Endothelial cell of umbilical vein (primary cell): ENCODE data around the gene FRA10AC1. TPM values are rescaled to one million over a fixed set of nuclear protein-coding genes. Genes with fewer than 3 reads are reported as not detected.

Source experiments
- BruUV-seq: library from RNA; stranded (reverse); fragments of 400-500 nt; replicated peaks from 2 replicates; lab custom pipeline; 2021; lab: Mats Ljungman, UMichigan
- CTCF ChIA-PET: fragments of 300-600, 350-600 bp; sonication (Branson Sonifier 250); formaldehyde crosslinking; loops from one replicate; lab custom pipeline; 2021; ENCODE audit warnings: antibody characterized with exemption, inconsistent platforms; lab: Charles Lee
- POLR2A ChIA-PET: fragments of 300-600, 350-600 bp; sonication (Branson Sonifier 250); formaldehyde crosslinking; loops from one replicate; lab custom pipeline; 2021; ENCODE audit warnings: antibody characterized with exemption, inconsistent platforms; lab: Charles Lee
- DNase-seq: peaks from one replicate; pipeline ENCODE4 v3.0.0-alpha.2; 2011; ENCODE audit warnings: low read depth, low spot score
- FAIRE-seq: peaks from 2 replicates; lab custom pipeline; 2011; peaks lifted over from hg19 to GRCh38; lab: Jason Lieb, UNC
- H2AFZ ChIP-seq: 2 replicates; pipeline ENCODE4 v1.6.0; 2012; ENCODE audit warnings: low read depth, low read length, control low read depth, inconsistent platforms
- H3K27ac ChIP-seq: 2 replicates; pipeline ENCODE4 v1.5.1; 2011; ENCODE audit warnings: low read depth, mild to moderate bottlenecking, control low read depth, low read length, moderate library complexity; ENCODE audit not compliant: insufficient read depth
- H3K27me3 ChIP-seq, 2 experiments: 2 replicates each; pipeline versions ENCODE4 v1.6.0 to v1.6.1; 2011; ENCODE audit warnings: low read length in 2 of 2, mixed read lengths in 1 of 2; ENCODE audit not compliant: control insufficient read depth in 2 of 2, insufficient read depth in 2 of 2
- H3K36me3 ChIP-seq, 2 experiments: 2 replicates in 1 of 2; 3 replicates in 1 of 2; pipeline ENCODE4 v1.5.1; 2011; ENCODE audit warnings: low read length in 2 of 2, mild to moderate bottlenecking in 1 of 2, moderate library complexity in 1 of 2; ENCODE audit not compliant: control insufficient read depth in 2 of 2, insufficient read depth in 2 of 2; ENCODE audit errors: extremely low read depth in 1 of 2
- H3K4me1 ChIP-seq: 3 replicates; pipeline ENCODE4 v1.5.1; 2011; ENCODE audit warnings: mild to moderate bottlenecking, low read length; ENCODE audit not compliant: control insufficient read depth, insufficient read depth; ENCODE audit errors: extremely low read depth
- H3K4me2 ChIP-seq: 2 replicates; pipeline ENCODE4 v1.6.1; 2011; ENCODE audit warnings: low read length, control low read depth, mixed read lengths; ENCODE audit not compliant: insufficient read depth
- H3K4me3 ChIP-seq, 3 experiments: fragments of 200-600 bp in 1 of 3; sonication (generic), shearing (Covaris generic) in 1 of 3; replicated peaks in 1 of 3; 2 replicates each; pipeline ENCODE4 v1.5.1; 2011 to 2016; ENCODE audit warnings: control low read depth in 3 of 3, low read length in 3 of 3, mild to moderate bottlenecking in 2 of 3, inconsistent platforms in 1 of 3, low read depth in 1 of 3, moderate library complexity in 1 of 3; ENCODE audit not compliant: insufficient read depth in 1 of 3
- H3K79me2 ChIP-seq: 2 replicates; pipeline ENCODE4 v1.6.0; 2012; ENCODE audit warnings: low read length, inconsistent platforms; ENCODE audit not compliant: control insufficient read depth, insufficient read depth
- H3K9ac ChIP-seq: replicated peaks from 2 replicates; pipeline ENCODE3; 2011; ENCODE audit warnings: low read length, control low read depth; ENCODE audit not compliant: insufficient read depth; ENCODE audit errors: extremely low read depth
- H3K9me1 ChIP-seq: replicated peaks from 3 replicates; pipeline ENCODE4 v1.6.0; 2011; ENCODE audit warnings: mild to moderate bottlenecking, low read length; ENCODE audit not compliant: control insufficient read depth, insufficient read depth; ENCODE audit errors: extremely low read depth
- H3K9me3 ChIP-seq: replicated peaks from 2 replicates; pipeline ENCODE4 v1.5.1; 2012; ENCODE audit warnings: low read length, inconsistent platforms; ENCODE audit not compliant: control insufficient read depth, insufficient read depth
- H4K20me1 ChIP-seq: replicated peaks from 2 replicates; pipeline ENCODE3; 2011; ENCODE audit warnings: mild to moderate bottlenecking, low read length; ENCODE audit not compliant: control insufficient read depth, insufficient read depth; ENCODE audit errors: extremely low read depth
- CTCF ChIP-seq, 2 donors: IDR thresholded peaks; 1 replicate in 1 of 2; 2 replicates in 1 of 2; pipeline ENCODE4 v1.5.1; 2011; ENCODE audit warnings: low read length in 2 of 2, mild to moderate bottlenecking in 2 of 2, moderate library complexity in 2 of 2, control low read depth in 1 of 2, inconsistent platforms in 1 of 2, low read depth in 1 of 2; ENCODE audit not compliant: insufficient read depth in 1 of 2; ENCODE audit errors: extremely low read depth in 1 of 2
- EZH2 ChIP-seq: IDR thresholded peaks from 2 replicates; pipeline ENCODE4 v1.6.1; 2012; ENCODE audit warnings: borderline replicate concordance, low read depth, mild to moderate bottlenecking, moderate library complexity, low read length, inconsistent platforms; ENCODE audit not compliant: severe bottlenecking
- FOS ChIP-seq: IDR thresholded peaks from 2 replicates; pipeline ENCODE4 v1.6.1; 2011; ENCODE audit warnings: mild to moderate bottlenecking, low read length, moderate library complexity, borderline replicate concordance; ENCODE audit not compliant: insufficient read depth
- GATA2 ChIP-seq: IDR thresholded peaks from 2 replicates; pipeline ENCODE4 v1.7.0; 2011; ENCODE audit warnings: low read depth, mild to moderate bottlenecking, moderate library complexity, mixed read lengths, low read length; ENCODE audit not compliant: insufficient read length, insufficient read depth
- JUN ChIP-seq: IDR thresholded peaks from 2 replicates; pipeline ENCODE4 v1.6.1; 2011; ENCODE audit warnings: borderline replicate concordance, low read depth; ENCODE audit not compliant: insufficient read length, insufficient read depth
- MAX ChIP-seq: IDR thresholded peaks from 2 replicates; pipeline ENCODE4 v1.6.1; 2011; ENCODE audit not compliant: insufficient read depth, insufficient read length
- MYC ChIP-seq: IDR thresholded peaks from one replicate; pipeline ENCODE4 v1.6.1; 2011; ENCODE audit warnings: mild to moderate bottlenecking, low read depth, low read length
- POLR2A ChIP-seq: IDR thresholded peaks from 2 replicates; pipeline ENCODE4 v1.6.1; 2012; ENCODE audit warnings: low read depth, mild to moderate bottlenecking, control low read depth, low read length
- POLR2AphosphoS5 ChIP-seq: IDR thresholded peaks from 2 replicates; pipeline ENCODE4 v1.6.1; 2012; ENCODE audit warnings: low read depth, mild to moderate bottlenecking, control low read depth, low read length, moderate library complexity; ENCODE audit not compliant: insufficient read depth
- dilution Hi-C: fragments of 300-500 bp; cut with MboI; formaldehyde crosslinking; loops from one replicate; pipeline ENCODE4 v1.15.0; 2019; ENCODE audit warnings: low sequenced_read_pairs; ENCODE audit not compliant: extremely low pct_ligation_motif_present
- intact Hi-C: fragments of 100-400 bp; cut with micrococcal nuclease; formaldehyde crosslinking; loops from one replicate; pipeline ENCODE4 v1.10.0; 2022
- polyA plus RNA-seq, 4 experiments: library from polyadenylated mRNA; depleted of rRNA in 3 of 4; stranded (reverse) in 3 of 4; unstranded in 1 of 4; fragments of >200 nt; gene quantifications; 2 replicates each; pipeline versions ENCODE4 v1.2.1 to v1.2.3, GENCODE V29; 2011 to 2012; ENCODE audit warnings: missing spikeins in 1 of 4
- total RNA-seq: library from RNA; stranded (reverse); gene quantifications from 2 replicates; pipeline ENCODE4 v1.2.3, GENCODE V29; 2021

The FRA10AC1 gene
- total and polyA plus RNA-seq, 2 donors (not counting 3 experiments of a cell fraction or from before 2014, with no cell fraction given), result 4.0 to 24.4 TPM

- POLR2A ChIA-PET, result no interaction called here
- Histone ChIP-seq H3K4me1 (no peaks in the 10 kb centered on the region), H3K79me2 (no peaks in the 10 kb centered on the region), H3K36me3 (no peaks in the 10 kb centered on the region), H3K9me1 (no peaks in the 10 kb centered on the region), H4K20me1 (no peaks in the 10 kb centered on the region), H3K27ac (no peak overlapping the region), H3K9me3 (no peaks in the 10 kb centered on the region), H2AFZ (no peak overlapping the region), H3K4me2 (no peak overlapping the region), H3K27me3 (peaks cover 9 to 23% of the 10 kb centered on the region in 2 experiments), H3K4me3 (no peak overlapping the region), H3K9ac (no peak overlapping the region)
- no peak for TF ChIP-seq CTCF (IDR thresholded peaks at IDR 0.05; ENCODE audit: extremely low read depth in 1 of 2, insufficient read depth in 1 of 2, low read depth in 1 of 2, low read length in 2 of 2)
- no peak for TF ChIP-seq EZH2
- no peak for TF ChIP-seq JUN
- no peak for TF ChIP-seq POLR2A
- TF ChIP-seq MYC, result no peak
- TF ChIP-seq GATA2, result no peak
- no peak for TF ChIP-seq POLR2AphosphoS5
- no peak for TF ChIP-seq FOS
- TF ChIP-seq MAX, result no peak
- no peak for FAIRE-seq
- no TSS peak for BruUV-seq
- no peak for DNase-seq
- CTCF ChIA-PET, result interaction anchor here (1.2 to 1.5 kb wide), 3 partner anchors 8 to 93 kb away, joined by 3 to 4 read pairs (median 3); no protein-coding TSS in a partner anchor
- intact Hi-C loops, result no loop called here
- dilution Hi-C loops, result no loop called here
Observed at GRCh38 chr10:93723153-93723552, 20.8 kb upstream of the FRA10AC1 start.
